HepG2 (cell line): ENCODE data around the gene WDR41. TPM values are rescaled to one million over a fixed set of nuclear protein-coding genes. Genes with fewer than 3 reads are reported as not detected.

Experiments used
- ATAC-seq: fragments of 200-7000 bp; cut with Tn5 transposase; 3 replicates; pipeline ENCODE4 v1.9.1; 2020; ENCODE audit warnings: mild to moderate bottlenecking, moderate library complexity
- BruUV-seq: library from RNA; stranded (reverse); fragments of 400-500 nt; replicated peaks from 2 replicates; lab custom pipeline; 2021; lab: Mats Ljungman, UMichigan
- CTCF ChIA-PET: fragments of 300-600 bp; formaldehyde crosslinking; extraction: SDS; loops from one replicate; lab custom pipeline; 2021; ENCODE audit warnings: low total read pairs, inconsistent platforms, low intra/inter-chr PET ratio; lab: Yijun Ruan, JAX
- POLR2A ChIA-PET: fragments of 350-600 bp; sonication (Branson Sonifier 250); formaldehyde crosslinking; loops from one replicate; lab custom pipeline; 2020; ENCODE audit warnings: antibody characterized with exemption, inconsistent platforms; lab: Yijun Ruan, JAX
- DNase-seq: peaks from one replicate; pipeline ENCODE4 v3.0.0-alpha.2; 2015; ENCODE audit warnings: low spot score
- FAIRE-seq: peaks from 3 replicates; lab custom pipeline; 2011; peaks lifted over from hg19 to GRCh38; lab: Jason Lieb, UNC
- H2AFZ ChIP-seq: one replicate; pipeline ENCODE4 v1.6.1; 2011; ENCODE audit warnings: low read length, inconsistent platforms
- H3K27ac ChIP-seq: fragments of 300-600 bp; 3 replicates; pipeline ENCODE4 v1.8.0; 2011; ENCODE audit warnings: mixed run types, mild to moderate bottlenecking, mixed read lengths, low read length, inconsistent platforms; ENCODE audit not compliant: insufficient read depth; ENCODE audit errors: extremely low read length
- H3K27me3 ChIP-seq, 2 experiments: fragments of 200-600 bp in 1 of 2; 2 replicates in 1 of 2; 3 replicates in 1 of 2; pipeline versions ENCODE4 v1.6.0 to v1.8.0; 2011; ENCODE audit warnings: low read length in 2 of 2, mild to moderate bottlenecking in 2 of 2, moderate library complexity in 2 of 2, inconsistent platforms in 1 of 2; ENCODE audit not compliant: insufficient read depth in 2 of 2, control insufficient read depth in 1 of 2
- H3K36me3 ChIP-seq, 2 experiments: fragments of 200-600 bp in 1 of 2; replicated peaks in 1 of 2; 2 replicates in 1 of 2; 3 replicates in 1 of 2; pipeline versions ENCODE4 v1.5.1 to v1.8.0; 2011; ENCODE audit warnings: low read length in 2 of 2, inconsistent platforms in 1 of 2; ENCODE audit not compliant: insufficient read depth in 2 of 2, control insufficient read depth in 1 of 2
- H3K4me1 ChIP-seq: 2 replicates; pipeline ENCODE4 v1.5.1; 2012; ENCODE audit warnings: low read length, inconsistent platforms; ENCODE audit not compliant: insufficient read depth
- H3K4me2 ChIP-seq: 2 replicates; pipeline ENCODE4 v1.6.0; 2011; ENCODE audit warnings: low read depth, low read length, inconsistent platforms
- H3K4me3 ChIP-seq, 3 experiments: fragments of 200-600 bp in 1 of 3; sonication (generic), shearing (Covaris generic) in 1 of 3; replicated peaks in 1 of 3; 2 replicates each; pipeline ENCODE4 v1.5.1; 2011 to 2016; ENCODE audit warnings: low read length in 3 of 3, inconsistent platforms in 2 of 3, low read depth in 2 of 3, mild to moderate bottlenecking in 2 of 3, control low read depth in 1 of 3, mixed read lengths in 1 of 3; ENCODE audit not compliant: insufficient read depth in 1 of 3
- H3K79me2 ChIP-seq: one replicate; pipeline ENCODE4 v1.6.1; 2011; ENCODE audit warnings: low read length, inconsistent platforms; ENCODE audit not compliant: insufficient read depth
- H3K9ac ChIP-seq: 2 replicates; pipeline ENCODE4 v1.6.0; 2011; ENCODE audit warnings: mild to moderate bottlenecking, low read depth, low read length, inconsistent platforms; ENCODE audit not compliant: insufficient read depth
- H3K9me3 ChIP-seq: 2 replicates; pipeline ENCODE4 v1.5.1; 2012; ENCODE audit warnings: mild to moderate bottlenecking, low read length
- H4K20me1 ChIP-seq: 2 replicates; pipeline ENCODE4 v1.6.0; 2011; ENCODE audit warnings: inconsistent platforms, mild to moderate bottlenecking, low read length, moderate library complexity; ENCODE audit not compliant: insufficient read depth
- ATF7 ChIP-seq, 2 experiments: fragments of 450-650 bp in 1 of 2; sonication (generic) in 1 of 2; formaldehyde crosslinking in 1 of 2; IDR thresholded peaks; 2 replicates each; pipeline versions ENCODE4 v1.4.0 to v1.6.1; 2016 to 2020; ENCODE audit warnings: antibody characterized with exemption in 1 of 2, mild to moderate bottlenecking in 1 of 2, missing genetic modification reagents in 1 of 2
- CBX1 ChIP-seq: IDR thresholded peaks from one replicate; pipeline ENCODE4 v1.6.1; 2016; ENCODE audit warnings: antibody characterized with exemption, low read depth
- CREB1 ChIP-seq, 2 experiments: fragments of 450-650 bp in 1 of 2; IDR thresholded peaks; 2 replicates each; pipeline ENCODE4 v1.6.1; 2016 to 2017; ENCODE audit warnings: control low read depth in 1 of 2, mild to moderate bottlenecking in 1 of 2, missing compliant biosample characterization in 1 of 2, missing genetic modification characterization in 1 of 2
- JUN ChIP-seq: sonication (generic); formaldehyde crosslinking; IDR thresholded peaks from 2 replicates; pipeline ENCODE4 v1.4.0; 2020; ENCODE audit warnings: mild to moderate bottlenecking, missing genetic modification reagents
- JUND ChIP-seq: sonication (generic); formaldehyde crosslinking; IDR thresholded peaks from 2 replicates; pipeline ENCODE4 v1.8.0; 2022; ENCODE audit warnings: mild to moderate bottlenecking, missing genetic modification reagents
- MED8 ChIP-seq: sonication (generic); formaldehyde crosslinking; IDR thresholded peaks from 2 replicates; pipeline ENCODE4 v1.8.1; 2023; ENCODE audit warnings: mild to moderate bottlenecking, missing genetic modification reagents; ENCODE audit not compliant: insufficient replicate concordance
- MEF2D ChIP-seq: sonication (generic); formaldehyde crosslinking; IDR thresholded peaks from 2 replicates; pipeline ENCODE4 v1.5.1; 2020; ENCODE audit warnings: mild to moderate bottlenecking, missing genetic modification reagents
- MEIS1 ChIP-seq: sonication (generic); formaldehyde crosslinking; IDR thresholded peaks from 2 replicates; pipeline ENCODE4 v1.9.0; 2021; ENCODE audit warnings: mild to moderate bottlenecking, missing genetic modification reagents, moderate library complexity, borderline replicate concordance
- NAIF1 ChIP-seq: sonication (generic); formaldehyde crosslinking; IDR thresholded peaks from 2 replicates; pipeline ENCODE4 v1.5.0; 2020; ENCODE audit warnings: mild to moderate bottlenecking, missing genetic modification reagents, borderline replicate concordance
- NFRKB ChIP-seq: fragments of 450-650 bp; IDR thresholded peaks from 2 replicates; pipeline ENCODE4 v1.6.1; 2017
- XBP1 ChIP-seq: sonication (generic); formaldehyde crosslinking; IDR thresholded peaks from 2 replicates; pipeline ENCODE4 v1.5.0; 2020; ENCODE audit warnings: missing genetic modification reagents
- ZFP90 ChIP-seq: sonication (generic); formaldehyde crosslinking; IDR thresholded peaks from 2 replicates; pipeline ENCODE4 v1.8.0; 2022; ENCODE audit warnings: missing genetic modification reagents, mild to moderate bottlenecking, inconsistent platforms, borderline replicate concordance
- ZNF326 ChIP-seq: sonication (generic); formaldehyde crosslinking; IDR thresholded peaks from 2 replicates; pipeline ENCODE4 v1.4.0; 2020; ENCODE audit warnings: missing genetic modification reagents, borderline replicate concordance
- ZNF441 ChIP-seq: sonication (generic); formaldehyde crosslinking; IDR thresholded peaks from 2 replicates; pipeline ENCODE4 v1.7.0; 2021; ENCODE audit warnings: missing genetic modification reagents, borderline replicate concordance
- ZNF567 ChIP-seq: sonication (generic); formaldehyde crosslinking; IDR thresholded peaks from 2 replicates; pipeline ENCODE4 v1.8.1; 2023; ENCODE audit warnings: mild to moderate bottlenecking, missing genetic modification reagents, borderline replicate concordance
- WGBS: methylation state at CpG from one replicate; pipeline ENCODE4 v1.1.6; 2017; ENCODE audit warnings: low lambda C conversion rate; 5-methylcytosine and 5-hydroxymethylcytosine counted together
- in situ Hi-C: cut with HindIII; loops from 2 replicates; pipeline ENCODE4 v1.10.0; 2017; ENCODE audit warnings: low pct_unique_long_range_greater_than_20kb; ENCODE audit not compliant: extremely low pct_ligation_motif_present
- intact Hi-C: fragments of 100-400 bp; cut with micrococcal nuclease; formaldehyde crosslinking; loops from one replicate; pipeline ENCODE4 v1.10.0; 2022; ENCODE audit not compliant: unreplicated experiment
- polyA plus RNA-seq, 8 experiments: library from polyadenylated mRNA; depleted of rRNA in 3 of 8; stranded (reverse) in 7 of 8; unstranded in 1 of 8; fragments of >200 nt; fragmentation: Illumina TruSeq in 4 of 8; extraction: Trizol in 4 of 8; gene quantifications; 2 replicates each; pipeline versions ENCODE4 v1.2.1 to v1.2.3, GENCODE V29; 2011 to 2016; ENCODE audit warnings: low read depth in 4 of 8, missing spikeins in 1 of 8, mixed read lengths in 1 of 8; ENCODE audit not compliant: insufficient read depth in 1 of 8
- total RNA-seq, 5 experiments: library from RNA; depleted of rRNA; stranded (reverse); fragments of >200 nt; fragmentation: Illumina TruSeq; extraction: Trizol; gene quantifications; 2 replicates each; pipeline ENCODE4 v1.2.3, GENCODE V29; 2016; ENCODE audit warnings: low read depth in 1 of 5
- TF ChIP-seq, protein P1 (sequence below): sonication (generic); formaldehyde crosslinking; IDR thresholded peaks from 2 replicates; pipeline ENCODE4 v1.4.0; 2020; ENCODE audit warnings: missing genetic modification reagents

WDR41 gene
- total and polyA plus RNA-seq, 2 of the 13 experiments (the other 11 are each of a cell fraction or from before 2014, with no cell fraction given) = 18.9 to 39.3 TPM

DNA sequence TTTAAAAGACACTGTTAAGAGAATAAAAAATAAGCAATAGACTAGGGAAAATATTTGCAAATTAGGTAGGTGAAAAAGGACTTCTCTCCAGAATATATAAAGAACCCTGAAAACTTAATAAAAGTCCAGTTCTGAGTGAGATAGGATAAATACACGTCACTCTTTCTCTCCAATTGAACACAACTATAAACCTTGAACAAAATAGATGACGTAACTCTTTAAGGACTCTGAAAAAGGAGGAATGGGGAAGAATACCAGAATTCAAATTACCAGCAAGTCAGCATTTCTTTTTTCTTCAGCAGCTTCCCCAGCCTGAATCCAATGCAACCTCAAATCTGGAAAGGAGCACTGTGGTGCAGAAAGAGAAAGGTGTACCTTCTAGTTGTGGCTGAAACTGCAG is 6.8 kb upstream of the WDR41 start:
- no peak for ATAC-seq
- WGBS = 6% methylated on average over 2 of the region's 2 CpGs
- Histone ChIP-seq H3K36me3 (no peaks in the 10 kb centered on the region), H3K9me3 (no peaks in the 10 kb centered on the region), H3K4me3 (no peak overlapping the region), H3K27ac (no peak overlapping the region), H3K27me3 (peaks cover 0 to 5% of the 10 kb centered on the region in 2 experiments; a peak in 2 of 5 replicates), H4K20me1 (no peaks in the 10 kb centered on the region), H3K4me1 (no peaks in the 10 kb centered on the region), H3K79me2 (no peaks in the 10 kb centered on the region), H3K9ac (no peak overlapping the region), H2AFZ (no peak overlapping the region), H3K4me2 (no peak overlapping the region)
- ChIA-PET POLR2A (no interaction called here), CTCF (no interaction called here)
- in situ Hi-C loops (no loop called here), intact Hi-C loops (no loop called here)
- no peak for DNase-seq
- FAIRE-seq = no peak
- BruUV-seq = no TSS peak
- TF ChIP-seq ATF7 (IDR thresholded peaks at IDR 0.05) = peak; percentile 96
- TF ChIP-seq ATF7 (CRISPR knock-in tag; IDR thresholded peaks at IDR 0.05) = no peak
- TF ChIP-seq, protein P1, sequence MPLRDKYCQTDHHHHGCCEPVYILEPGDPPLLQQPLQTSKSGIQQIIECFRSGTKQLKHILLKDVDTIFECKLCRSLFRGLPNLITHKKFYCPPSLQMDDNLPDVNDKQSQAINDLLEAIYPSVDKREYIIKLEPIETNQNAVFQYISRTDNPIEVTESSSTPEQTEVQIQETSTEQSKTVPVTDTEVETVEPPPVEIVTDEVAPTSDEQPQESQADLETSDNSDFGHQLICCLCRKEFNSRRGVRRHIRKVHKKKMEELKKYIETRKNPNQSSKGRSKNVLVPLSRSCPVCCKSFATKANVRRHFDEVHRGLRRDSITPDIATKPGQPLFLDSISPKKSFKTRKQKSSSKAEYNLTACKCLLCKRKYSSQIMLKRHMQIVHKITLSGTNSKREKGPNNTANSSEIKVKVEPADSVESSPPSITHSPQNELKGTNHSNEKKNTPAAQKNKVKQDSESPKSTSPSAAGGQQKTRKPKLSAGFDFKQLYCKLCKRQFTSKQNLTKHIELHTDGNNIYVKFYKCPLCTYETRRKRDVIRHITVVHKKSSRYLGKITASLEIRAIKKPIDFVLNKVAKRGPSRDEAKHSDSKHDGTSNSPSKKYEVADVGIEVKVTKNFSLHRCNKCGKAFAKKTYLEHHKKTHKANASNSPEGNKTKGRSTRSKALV (CRISPR knock-in tag) = no peak
- TF ChIP-seq NAIF1 = no peak
- no peak for TF ChIP-seq JUND (CRISPR knock-in tag)
- peak; percentile 78 for TF ChIP-seq CREB1 (IDR thresholded peaks at IDR 0.05)
- no peak for TF ChIP-seq CREB1 (CRISPR knock-in tag; IDR thresholded peaks at IDR 0.05)

DNA sequence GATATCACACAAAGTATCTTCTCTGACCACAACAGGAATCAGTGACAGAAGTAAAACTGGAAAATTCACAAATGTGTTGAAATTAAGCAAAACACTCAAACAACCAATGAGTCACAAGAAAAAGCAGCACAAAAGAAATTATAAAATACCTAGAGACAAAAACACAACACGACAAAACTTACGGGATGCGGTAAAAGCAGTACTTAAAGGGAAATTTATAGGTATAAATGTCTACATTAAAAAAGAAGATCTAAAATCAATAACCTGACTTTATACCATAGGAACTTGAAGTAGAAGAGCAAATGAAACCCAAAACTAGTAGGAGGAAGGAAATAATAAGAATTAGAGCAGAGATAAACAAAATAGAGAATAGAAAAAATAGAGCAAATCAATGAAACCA is 2.8 kb upstream of the WDR41 start:
- BruUV-seq = no TSS peak
- H3K4me2 ChIP-seq = no peak overlapping the region
- H3K36me3 ChIP-seq = no peaks in the 10 kb centered on the region
- FAIRE-seq (no peak), ATAC-seq (no peak), DNase-seq (no peak)
- H2AFZ ChIP-seq = no peak overlapping the region
- ChIA-PET CTCF (no interaction called here), POLR2A (no interaction called here)
- peaks cover 0 to 5% of the 10 kb centered on the region in 2 experiments; a peak in 3 of 5 replicates for H3K27me3 ChIP-seq
- no peak overlapping the region for H3K27ac ChIP-seq
- peaks cover 10% of the 10 kb centered on the region for H3K4me1 ChIP-seq
- H3K9me3 ChIP-seq = no peaks in the 10 kb centered on the region
- peaks cover 14% of the 10 kb centered on the region for H3K79me2 ChIP-seq
- no peaks in the 10 kb centered on the region for H4K20me1 ChIP-seq
- intact Hi-C loops = no loop called here
- in situ Hi-C loops = loop anchor here (5.0 kb wide), 1 partner anchor 353 kb away; no protein-coding TSS in a partner anchor
- WGBS = 67% methylated on average over 3 of the region's 3 CpGs
- H3K9ac ChIP-seq = no peak overlapping the region
- no peak for TF ChIP-seq ZNF567 (CRISPR knock-in tag)
- no peak for TF ChIP-seq NFRKB
- TF ChIP-seq MEIS1 (CRISPR knock-in tag) = no peak
- no peak for TF ChIP-seq MED8 (CRISPR knock-in tag)
- no peak for TF ChIP-seq ZFP90
- TF ChIP-seq CBX1 = no peak
- TF ChIP-seq ZNF326 (CRISPR knock-in tag) = no peak
- TF ChIP-seq ZNF441 (CRISPR knock-in tag) = no peak
- TF ChIP-seq XBP1 (CRISPR knock-in tag) = no peak
- no peak for TF ChIP-seq JUN (CRISPR knock-in tag)
- TF ChIP-seq MEF2D (CRISPR knock-in tag) = no peak
- TF ChIP-seq, all 625 proteins: peak for 0
- no peak overlapping the region for H3K4me3 ChIP-seq
